WI38 (cell line): ENCODE data around the gene TMEM269.

Source experiments
- H3K4me3 ChIP-seq: 2 replicates; pipeline ENCODE4 v1.5.1; 2011; ENCODE audit warnings: low read depth, mild to moderate bottlenecking, control low read depth, low read length
- TF ChIP-seq, protein P1 (sequence below): IDR thresholded peaks from 2 replicates; pipeline ENCODE4 v1.5.1; 2012; ENCODE audit warnings: low read depth, mild to moderate bottlenecking, control low read depth, low read length

TMEM269 gene

GRCh38 chr1:42742617-42743316 lies 42.0 kb upstream of the TMEM269 start:
- TF ChIP-seq, protein P1, sequence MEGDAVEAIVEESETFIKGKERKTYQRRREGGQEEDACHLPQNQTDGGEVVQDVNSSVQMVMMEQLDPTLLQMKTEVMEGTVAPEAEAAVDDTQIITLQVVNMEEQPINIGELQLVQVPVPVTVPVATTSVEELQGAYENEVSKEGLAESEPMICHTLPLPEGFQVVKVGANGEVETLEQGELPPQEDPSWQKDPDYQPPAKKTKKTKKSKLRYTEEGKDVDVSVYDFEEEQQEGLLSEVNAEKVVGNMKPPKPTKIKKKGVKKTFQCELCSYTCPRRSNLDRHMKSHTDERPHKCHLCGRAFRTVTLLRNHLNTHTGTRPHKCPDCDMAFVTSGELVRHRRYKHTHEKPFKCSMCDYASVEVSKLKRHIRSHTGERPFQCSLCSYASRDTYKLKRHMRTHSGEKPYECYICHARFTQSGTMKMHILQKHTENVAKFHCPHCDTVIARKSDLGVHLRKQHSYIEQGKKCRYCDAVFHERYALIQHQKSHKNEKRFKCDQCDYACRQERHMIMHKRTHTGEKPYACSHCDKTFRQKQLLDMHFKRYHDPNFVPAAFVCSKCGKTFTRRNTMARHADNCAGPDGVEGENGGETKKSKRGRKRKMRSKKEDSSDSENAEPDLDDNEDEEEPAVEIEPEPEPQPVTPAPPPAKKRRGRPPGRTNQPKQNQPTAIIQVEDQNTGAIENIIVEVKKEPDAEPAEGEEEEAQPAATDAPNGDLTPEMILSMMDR = no peak
- H3K4me3 ChIP-seq = no peak overlapping the region

DNA sequence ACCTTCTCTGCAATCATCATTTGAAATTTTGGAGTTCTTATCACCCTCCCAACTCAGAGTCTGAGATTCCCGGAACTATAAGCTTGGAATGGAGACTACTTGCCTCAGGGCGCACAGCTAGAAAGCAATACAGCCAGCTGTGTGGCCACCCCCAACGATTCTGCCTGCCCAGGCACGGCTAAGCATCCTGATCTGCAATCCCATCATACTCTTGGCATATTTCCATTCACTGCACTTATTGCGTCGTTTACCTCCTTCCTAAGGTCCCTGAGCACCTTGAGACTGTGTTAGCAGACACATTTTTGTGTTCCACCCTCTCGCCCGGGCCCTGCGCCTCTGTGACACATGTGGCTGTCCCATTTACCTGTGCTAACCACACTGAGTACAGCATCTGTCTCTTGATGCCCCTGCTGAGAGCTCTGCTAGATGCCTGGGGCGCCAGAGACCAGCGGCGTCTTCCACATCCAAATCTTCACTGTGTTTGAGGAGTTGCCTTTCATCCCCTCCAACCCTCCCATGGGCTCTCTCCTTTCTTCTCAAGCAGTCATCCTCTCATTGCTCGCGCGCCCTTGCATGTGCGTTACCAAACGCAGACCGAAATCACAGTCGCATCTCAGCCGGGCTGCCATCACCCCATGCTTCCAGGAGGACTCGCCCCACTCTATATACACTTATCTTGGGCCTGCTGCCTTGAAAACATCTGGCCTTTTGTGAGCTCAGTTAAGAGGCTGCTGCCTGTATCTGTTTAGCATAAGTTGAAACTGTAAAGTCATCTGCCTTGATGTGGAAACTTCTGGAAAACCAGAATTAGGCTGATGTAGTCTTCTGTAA lies 41.3 kb upstream of the TMEM269 start:
- TF ChIP-seq, protein P1 = no peak
- H3K4me3 ChIP-seq = no peak overlapping the region

DNA sequence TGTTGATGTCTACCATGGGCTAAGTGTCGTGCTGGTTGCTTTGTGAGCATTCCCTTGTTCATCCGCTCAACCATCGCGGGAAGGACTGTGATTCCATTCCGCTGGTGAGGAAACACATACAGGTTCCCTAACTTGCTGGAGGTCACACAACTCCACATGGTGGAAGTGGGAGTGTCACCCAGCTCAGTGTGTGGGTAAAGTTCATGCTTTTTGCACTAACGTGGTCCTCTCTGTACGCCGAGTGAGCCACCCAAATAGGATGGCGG lies 40.7 kb upstream of the TMEM269 start:
- TF ChIP-seq, protein P1 = no peak
- H3K4me3 ChIP-seq = no peak overlapping the region

GRCh38 chr1:42745851-42746250 lies 38.9 kb upstream of the TMEM269 start:
- TF ChIP-seq, protein P1 = no peak
- no peak overlapping the region for H3K4me3 ChIP-seq

DNA sequence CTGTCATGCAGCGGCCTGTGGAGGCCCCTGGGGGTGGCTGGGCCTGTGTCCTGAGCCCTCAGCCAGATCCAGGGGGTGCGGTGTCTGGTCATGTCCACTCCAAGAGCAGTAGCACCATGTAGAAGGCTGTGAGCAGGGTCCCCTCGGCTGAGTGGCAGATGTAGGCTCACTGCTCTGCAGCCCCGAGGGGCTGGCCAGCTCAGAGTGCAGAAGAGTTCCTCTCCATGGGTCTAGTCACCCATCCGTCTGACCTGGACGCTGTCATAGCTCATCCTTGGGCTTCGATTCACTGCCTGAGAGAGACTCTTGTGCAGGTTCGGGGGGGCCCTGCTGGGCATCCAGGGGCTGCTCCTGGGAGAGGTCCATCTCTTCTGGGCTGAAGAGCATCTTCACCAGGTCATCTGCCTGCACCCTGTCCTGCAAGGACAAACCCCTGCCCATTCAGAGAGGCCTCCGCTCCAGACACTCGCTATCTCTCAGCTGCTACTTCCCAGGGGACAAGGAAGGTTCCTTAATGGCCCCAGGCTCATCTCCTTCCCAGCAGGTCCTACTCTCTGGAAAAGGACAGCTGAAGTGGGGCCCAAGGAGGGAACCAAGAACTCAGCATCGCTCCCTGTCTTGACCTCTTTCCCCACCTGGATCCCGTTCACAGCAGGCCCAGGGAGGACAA lies 38.2 kb upstream of the TMEM269 start:
- TF ChIP-seq, protein P1 = no peak
- no peak overlapping the region for H3K4me3 ChIP-seq

DNA sequence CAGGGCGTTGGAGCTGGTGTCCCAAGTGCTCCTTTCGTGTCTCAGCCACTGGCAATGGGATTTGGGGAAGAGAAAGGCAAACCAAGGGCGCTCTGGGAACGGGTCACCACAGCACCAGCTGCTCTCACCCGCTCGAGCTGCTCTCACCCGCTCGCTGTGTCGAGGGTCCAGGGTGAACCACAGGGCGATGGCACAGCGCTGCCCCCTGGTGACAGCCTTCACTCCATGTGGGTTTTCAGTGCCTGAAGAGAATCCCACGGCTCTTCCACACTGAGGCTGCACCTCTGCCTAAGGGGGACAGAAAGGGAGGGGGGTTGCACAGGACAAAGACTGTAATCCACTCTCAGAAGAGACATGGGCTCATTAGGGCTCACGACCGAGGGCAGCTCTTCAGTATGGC lies 37.7 kb upstream of the TMEM269 start:
- H3K4me3 ChIP-seq = no peak overlapping the region
- TF ChIP-seq, protein P1 = peak; percentile 62

- H3K4me3 ChIP-seq = no peak overlapping the region
- TF ChIP-seq, protein P1 = no peak
These were observed 36.8 kb upstream of the TMEM269 start for GRCh38 chr1:42748021-42748420.
